HG02759 (cell line): ENCODE results near the gene SYCN.
"Not testable (repeated sequence)": the region's sequence is repeated elsewhere in the genome, so short reads cannot be mapped to it uniquely, and the experiment has no call there.

Experiments
- ATAC-seq: cut with Tn5 transposase; IDR thresholded peaks from one replicate; pipeline ENCODE4 v1.9.1; 2021; ENCODE audit warnings: mild to moderate bottlenecking, moderate library complexity; ENCODE audit not compliant: unreplicated experiment

SYCN gene

GRCh38 chr19:39230096-39230764, 26.2 kb upstream of the SYCN start:
- ATAC-seq = no peak

GRCh38 chr19:39224910-39225309, 20.8 kb upstream of the SYCN start:
- no peak for ATAC-seq

GRCh38 chr19:39223703-39224279, 19.7 kb upstream of the SYCN start:
- ATAC-seq = no peak

- not testable (repeated sequence) for ATAC-seq
These were observed 15.0 kb upstream of the SYCN start for GRCh38 chr19:39219108-39219507.

GRCh38 chr19:39218230-39219007, 14.4 kb upstream of the SYCN start:
- ATAC-seq = no peak

GRCh38 chr19:39217094-39217493, 13.0 kb upstream of the SYCN start:
- ATAC-seq = no peak

- ATAC-seq = not testable (repeated sequence)
These were observed 11.3 kb upstream of the SYCN start for GRCh38 chr19:39215323-39215722.

GRCh38 chr19:39212375-39212742, 8.3 kb upstream of the SYCN start:
- ATAC-seq = no peak

GRCh38 chr19:39211731-39212374, 7.8 kb upstream of the SYCN start:
- no peak for ATAC-seq

GRCh38 chr19:39209196-39209595, 5.1 kb upstream of the SYCN start:
- no peak for ATAC-seq

- no peak for ATAC-seq
These were observed 4.2 kb upstream of the SYCN start for GRCh38 chr19:39208175-39208795.

- no peak for ATAC-seq
These were observed 3.3 kb upstream of the SYCN start for GRCh38 chr19:39207293-39207836.

GRCh38 chr19:39206122-39206521, 2.1 kb upstream of the SYCN start:
- ATAC-seq = no peak

- ATAC-seq = no peak
These were observed 1.3 kb upstream of the SYCN start for GRCh38 chr19:39205449-39205764.

- no peak for ATAC-seq
These were observed 1.1 kb downstream of the SYCN start for GRCh38 chr19:39202998-39203355.

- ATAC-seq = no peak
These were observed 3.3 kb downstream of the SYCN start for GRCh38 chr19:39200803-39201115.

GRCh38 chr19:39200066-39200802, 3.8 kb downstream of the SYCN start:
- no peak for ATAC-seq

- ATAC-seq = no peak
These were observed 5.0 kb downstream of the SYCN start for GRCh38 chr19:39199025-39199424.

GRCh38 chr19:39197808-39198207, 6.3 kb downstream of the SYCN start:
- ATAC-seq = no peak

- no peak for ATAC-seq
These were observed 7.1 kb downstream of the SYCN start, which contains the start of gene NCCRP1 for GRCh38 chr19:39196860-39197562. NCCRP1 (plus strand) TSS chr19:39196964; CDS start chr19:39196983, 19 bp downstream.
